Measurements from ENCODE around the gene VANGL2.
A peak's percentile ranks its signal among the peaks of the same experiment; 100 is the strongest.

Gene VANGL2

GRCh38 chr1:160405331-160405877, 5.0 kb downstream of the VANGL2 start:
- DNase-seq (ENCODE audit: low spot score) = no peak

GRCh38 chr1:160406131-160406968, 6.0 kb downstream of the VANGL2 start:
- DNase-seq (ENCODE audit: low spot score) = no peak

GRCh38 chr1:160407839-160408801, 7.8 kb downstream of the VANGL2 start:
- DNase-seq (ENCODE audit: low spot score) = no peak

- no peak for DNase-seq (ENCODE audit: low spot score)
Measured at GRCh38 chr1:160408864-160409263, 8.5 kb downstream of the VANGL2 start.

- no peak for DNase-seq (ENCODE audit: low spot score)
Measured at GRCh38 chr1:160409486-160409885, 9.1 kb downstream of the VANGL2 start.

GRCh38 chr1:160410406-160411005, 10.1 kb downstream of the VANGL2 start:
- DNase-seq (ENCODE audit: low spot score) = no peak

GRCh38 chr1:160411271-160412027, 11.1 kb downstream of the VANGL2 start:
- DNase-seq (ENCODE audit: low spot score) = no peak

GRCh38 chr1:160412028-160412362, 11.6 kb downstream of the VANGL2 start:
- no peak for DNase-seq (ENCODE audit: low spot score)

- DNase-seq (ENCODE audit: low spot score) = no peak
Measured at GRCh38 chr1:160413716-160414115, 13.4 kb downstream of the VANGL2 start.

GRCh38 chr1:160414881-160415280, 14.5 kb downstream of the VANGL2 start:
- no peak for DNase-seq (ENCODE audit: low spot score)

- DNase-seq (ENCODE audit: low spot score) = no peak
Measured at GRCh38 chr1:160415696-160416290, 15.4 kb downstream of the VANGL2 start.

- DNase-seq (ENCODE audit: low spot score) = peak; percentile 56
Measured at GRCh38 chr1:160416369-160416768, 16.0 kb downstream of the VANGL2 start.

GRCh38 chr1:160418483-160418882, 18.1 kb downstream of the VANGL2 start:
- no peak for DNase-seq (ENCODE audit: low spot score)

GRCh38 chr1:160419150-160419837, 18.9 kb downstream of the VANGL2 start:
- DNase-seq (ENCODE audit: low spot score) = no peak

GRCh38 chr1:160419838-160420169, 19.4 kb downstream of the VANGL2 start:
- no peak for DNase-seq (ENCODE audit: low spot score)

GRCh38 chr1:160420881-160421842, 20.8 kb downstream of the VANGL2 start:
- DNase-seq (ENCODE audit: low spot score) = no peak

- no peak for DNase-seq (ENCODE audit: low spot score)
Measured at GRCh38 chr1:160421881-160422280, 21.5 kb downstream of the VANGL2 start.

- DNase-seq (ENCODE audit: low spot score) = no peak
Measured at GRCh38 chr1:160423966-160424365, 23.6 kb downstream of the VANGL2 start.

- DNase-seq (ENCODE audit: low spot score) = no peak
Measured at GRCh38 chr1:160425847-160426246, 25.5 kb downstream of the VANGL2 start.

Measured in HuH-7.5 (cell line).